OCI-LY7 (cell line): Measurements from ENCODE around the gene CTNND2. TPM values are rescaled to one million over a fixed set of nuclear protein-coding genes. Genes with fewer than 3 reads are reported as not detected.

Experiments
- BruUV-seq: library from RNA; stranded (reverse); fragments of 400-500 nt; replicated peaks from 2 replicates; lab custom pipeline; 2021; lab: Mats Ljungman, UMichigan
- CTCF ChIA-PET: fragments of 300-600 bp; sonication (Branson Sonifier 250); formaldehyde crosslinking; loops from one replicate; lab custom pipeline; 2022; ENCODE audit warnings: antibody characterized with exemption; ENCODE audit not compliant: unreplicated experiment; lab: Charles Lee
- POLR2A ChIA-PET: fragments of 300-600 bp; sonication (Branson Sonifier 250); formaldehyde crosslinking; loops from one replicate; lab custom pipeline; 2022; ENCODE audit warnings: antibody characterized with exemption; lab: Charles Lee
- DNase-seq: peaks from one replicate; pipeline ENCODE4 v3.0.0-alpha.2; 2015; ENCODE audit warnings: low spot score
- H2AFZ ChIP-seq: fragments of 200-600 bp; sonication (generic), shearing (Covaris generic); 2 replicates; pipeline ENCODE4 v1.6.1; 2014; ENCODE audit warnings: mild to moderate bottlenecking, antibody characterized with exemption, low read length, moderate library complexity
- H3K27ac ChIP-seq: fragments of 200-600 bp; sonication (generic); 2 replicates; pipeline ENCODE4 v1.5.1; 2014; ENCODE audit warnings: mixed run types, low read depth, mild to moderate bottlenecking, moderate library complexity, low read length, inconsistent platforms; ENCODE audit not compliant: poor library complexity, severe bottlenecking
- H3K36me3 ChIP-seq: fragments of 200-600 bp; sonication (generic); 2 replicates; pipeline ENCODE4 v1.6.1; 2014; ENCODE audit warnings: mild to moderate bottlenecking, antibody characterized with exemption, low read length, moderate library complexity, mixed read lengths; ENCODE audit not compliant: insufficient read depth
- H3K4me1 ChIP-seq: fragments of 200-600 bp; sonication (generic); 2 replicates; pipeline ENCODE4 v1.5.1; 2014; ENCODE audit warnings: mild to moderate bottlenecking, low read length; ENCODE audit not compliant: insufficient read depth, poor library complexity, severe bottlenecking
- H3K4me2 ChIP-seq: fragments of 200-600 bp; sonication (generic); 2 replicates; pipeline ENCODE4 v1.6.1; 2014; ENCODE audit warnings: mild to moderate bottlenecking, low read length
- H3K4me3 ChIP-seq: fragments of 200-600 bp; sonication (generic); 2 replicates; pipeline ENCODE4 v1.5.1; 2014; ENCODE audit warnings: mild to moderate bottlenecking, low read depth, low read length; ENCODE audit not compliant: poor library complexity, severe bottlenecking
- H3K79me2 ChIP-seq: fragments of 200-600 bp; sonication (generic); 2 replicates; pipeline ENCODE4 v1.6.1; 2016; ENCODE audit warnings: low read depth, mild to moderate bottlenecking, low read length, moderate library complexity, mixed read lengths; ENCODE audit not compliant: insufficient read depth
- H3K9me2 ChIP-seq: fragments of 200-600 bp; sonication (generic); 2 replicates; pipeline ENCODE4 v1.6.1; 2016; ENCODE audit warnings: mild to moderate bottlenecking, low read length, mixed read lengths; ENCODE audit not compliant: insufficient read depth
- H3K9me3 ChIP-seq: fragments of 200-600 bp; sonication (generic); 2 replicates; pipeline ENCODE4 v1.6.1; 2014; ENCODE audit warnings: mild to moderate bottlenecking, mixed run types, low read length, mixed read lengths
- H4K20me1 ChIP-seq: fragments of 200-600 bp; sonication (generic); 2 replicates; pipeline ENCODE4 v1.6.1; 2014; ENCODE audit warnings: mild to moderate bottlenecking, antibody characterized with exemption, low read length, moderate library complexity, mixed read lengths; ENCODE audit not compliant: insufficient read depth
- EZH2phosphoT487 ChIP-seq: fragments of 200-600 bp; sonication (generic); IDR thresholded peaks from 2 replicates; pipeline ENCODE4 v1.6.1; 2018; ENCODE audit warnings: low read depth, borderline replicate concordance, mild to moderate bottlenecking, mixed run types, antibody characterized with exemption, low read length, moderate library complexity, mixed read lengths
- intact Hi-C: fragments of 100-400 bp; cut with micrococcal nuclease; formaldehyde crosslinking; loops from one replicate; pipeline ENCODE4 v1.10.0; 2022; ENCODE audit not compliant: unreplicated experiment
- total RNA-seq, 2 experiments: library from RNA; depleted of rRNA in 1 of 2; stranded (reverse); fragments of >200 nt in 1 of 2; shearing (Covaris generic) in 1 of 2; gene quantifications; 2 replicates each; pipeline ENCODE4 v1.2.3, GENCODE V29; 2014 to 2022
- TF ChIP-seq, protein P1 (sequence below): fragments of 200-600 bp; sonication (generic); conservative IDR thresholded peaks from 2 replicates; pipeline ENCODE4 v1.5.1; 2014; ENCODE audit warnings: mild to moderate bottlenecking, antibody characterized with exemption, low read length, moderate library complexity, mixed read lengths

The CTNND2 gene
- total RNA-seq, 2 experiments from 2014 or later: not detected

- DNase-seq: no peak
- intact Hi-C loops: no loop called here
- Histone ChIP-seq H3K79me2 (no peaks in the 10 kb centered on the region), H3K4me2 (no peak overlapping the region), H3K4me1 (no peaks in the 10 kb centered on the region), H3K9me3 (no peaks in the 10 kb centered on the region), H3K9me2 (no peaks in the 10 kb centered on the region), H3K36me3 (no peaks in the 10 kb centered on the region), H3K27ac (no peak overlapping the region), H2AFZ (no peak overlapping the region), H3K4me3 (no peak overlapping the region), H4K20me1 (no peaks in the 10 kb centered on the region)
- TF ChIP-seq, protein P1, sequence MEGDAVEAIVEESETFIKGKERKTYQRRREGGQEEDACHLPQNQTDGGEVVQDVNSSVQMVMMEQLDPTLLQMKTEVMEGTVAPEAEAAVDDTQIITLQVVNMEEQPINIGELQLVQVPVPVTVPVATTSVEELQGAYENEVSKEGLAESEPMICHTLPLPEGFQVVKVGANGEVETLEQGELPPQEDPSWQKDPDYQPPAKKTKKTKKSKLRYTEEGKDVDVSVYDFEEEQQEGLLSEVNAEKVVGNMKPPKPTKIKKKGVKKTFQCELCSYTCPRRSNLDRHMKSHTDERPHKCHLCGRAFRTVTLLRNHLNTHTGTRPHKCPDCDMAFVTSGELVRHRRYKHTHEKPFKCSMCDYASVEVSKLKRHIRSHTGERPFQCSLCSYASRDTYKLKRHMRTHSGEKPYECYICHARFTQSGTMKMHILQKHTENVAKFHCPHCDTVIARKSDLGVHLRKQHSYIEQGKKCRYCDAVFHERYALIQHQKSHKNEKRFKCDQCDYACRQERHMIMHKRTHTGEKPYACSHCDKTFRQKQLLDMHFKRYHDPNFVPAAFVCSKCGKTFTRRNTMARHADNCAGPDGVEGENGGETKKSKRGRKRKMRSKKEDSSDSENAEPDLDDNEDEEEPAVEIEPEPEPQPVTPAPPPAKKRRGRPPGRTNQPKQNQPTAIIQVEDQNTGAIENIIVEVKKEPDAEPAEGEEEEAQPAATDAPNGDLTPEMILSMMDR: no peak
- no peak for TF ChIP-seq EZH2phosphoT487
- POLR2A ChIA-PET: interaction anchor here (0.8 kb wide), 1 partner anchor 16 kb away, joined by 3 read pairs; no protein-coding TSS in a partner anchor
- no TSS peak for BruUV-seq
- CTCF ChIA-PET: no interaction called here
Observed at GRCh38 chr5:11363631-11364178, 540.5 kb downstream of the CTNND2 start.

- peak; percentile 1 for DNase-seq
- TF ChIP-seq EZH2phosphoT487: no peak
- TF ChIP-seq, protein P1: no peak
- no peak overlapping the region for H3K4me2 ChIP-seq
- no peaks in the 10 kb centered on the region for H4K20me1 ChIP-seq
- ChIA-PET POLR2A (no interaction called here), CTCF (no interaction called here)
- BruUV-seq: no TSS peak
- intact Hi-C loops: no loop called here
- no peaks in the 10 kb centered on the region for H3K36me3 ChIP-seq
- H3K27ac ChIP-seq: no peak overlapping the region
- H2AFZ ChIP-seq: no peak overlapping the region
- no peak overlapping the region for H3K4me3 ChIP-seq
- no peaks in the 10 kb centered on the region for H3K9me2 ChIP-seq
- H3K9me3 ChIP-seq: no peaks in the 10 kb centered on the region
- no peaks in the 10 kb centered on the region for H3K4me1 ChIP-seq
- H3K79me2 ChIP-seq: no peaks in the 10 kb centered on the region
Observed at GRCh38 chr5:11361768-11362167, 542.5 kb downstream of the CTNND2 start.

GRCh38 chr5:11357928-11358327 is 546.3 kb downstream of the CTNND2 start:
- TF ChIP-seq, protein P1: no peak
- no peak for TF ChIP-seq EZH2phosphoT487
- Histone ChIP-seq H2AFZ (no peak overlapping the region), H3K9me2 (no peaks in the 10 kb centered on the region), H3K79me2 (no peaks in the 10 kb centered on the region), H3K4me3 (no peak overlapping the region), H3K4me2 (no peak overlapping the region), H3K9me3 (no peaks in the 10 kb centered on the region), H4K20me1 (no peaks in the 10 kb centered on the region), H3K36me3 (no peaks in the 10 kb centered on the region), H3K27ac (no peak overlapping the region), H3K4me1 (no peaks in the 10 kb centered on the region)
- no peak for DNase-seq
- POLR2A ChIA-PET: interaction anchor here (0.6 kb wide), 1 partner anchor 241 kb away, joined by 5 read pairs; no protein-coding TSS in a partner anchor
- no TSS peak for BruUV-seq
- intact Hi-C loops: no loop called here
- CTCF ChIA-PET: no interaction called here
